ENCODE results near the gene PELO. TPM values are rescaled to one million over a fixed set of nuclear protein-coding genes. Genes with fewer than 3 reads are reported as not detected.

PELO gene
- polyA plus RNA-seq, 1 of the 3 experiments (the other 2 are of a cell fraction): 10.7 TPM

- Histone ChIP-seq H3K9me3 (no peaks in the 10 kb centered on the region), H3K27me3 (ENCODE audit: insufficient read depth) (no peaks in the 10 kb centered on the region), H3K4me3 (ENCODE audit: low read depth in 2 of 2, low read length in 1 of 2) (no peak overlapping the region), H3K36me3 (replicated peaks in 1 of 2; ENCODE audit: control insufficient read depth in 1 of 2, insufficient read depth in 2 of 2, low read length in 1 of 2) (peaks cover 12 to 13% of the 10 kb centered on the region in 2 experiments), H3K27ac (ENCODE audit: low read depth in 2 of 2, low read length in 1 of 2) (peak overlapping the region in 1 of 2 experiments; percentile 62; a peak in 2 of 4 replicates), H2AFZ (ENCODE audit: low read depth) (peak overlapping the region; percentile 61; the same call in 1 of the 2 replicates), H3K9me2 (no peaks in the 10 kb centered on the region), H3K4me1 (ENCODE audit: control insufficient read depth in 1 of 2, insufficient read depth in 2 of 2, low read depth in 1 of 2, low read length in 1 of 2) (peaks cover 0 to 11% of the 10 kb centered on the region in 2 experiments), H3K4me2 (peak overlapping the region; percentile 63), H3K79me2 (ENCODE audit: insufficient read depth) (peaks cover 24% of the 10 kb centered on the region), H3K9ac (peak overlapping the region; percentile 35; the same call in 1 of the 2 replicates), H4K20me1 (ENCODE audit: insufficient read depth) (no peaks in the 10 kb centered on the region), H3F3A (replicated peaks; ENCODE audit: insufficient read depth) (peaks cover 21% of the 10 kb centered on the region)
- 24% methylated on average over 1 of the region's 1 CpG for WGBS (ENCODE audit: low lambda C conversion rate)
- ChIA-PET POLR2A (no interaction called here), CTCF (interaction anchor here (1.7 kb wide), 1 partner anchor 13 kb away, joined by 7 read pairs; no protein-coding TSS in a partner anchor)
- DNase-seq: no peak
- TF ChIP-seq JUND (IDR thresholded peaks at IDR 0.05) (0 out of 2 replicates have a peak, but pooled peaks have one; percentile 15), MAX (IDR thresholded peaks at IDR 0.05; ENCODE audit: low read depth) (no peak)
Observed at GRCh38 chr5:52809884-52810283, 22.2 kb downstream of the PELO start.

GRCh38 chr5:52810426-52810825, 22.7 kb downstream of the PELO start:
- no peaks in the 10 kb centered on the region for H3K9me2 ChIP-seq
- no peaks in the 10 kb centered on the region for H3K27me3 ChIP-seq (ENCODE audit: insufficient read depth)
- H3K9ac ChIP-seq: 0 out of 2 replicates have a peak overlapping the region, but pooled peaks have one; percentile 35
- H2AFZ ChIP-seq (ENCODE audit: low read depth): 0 out of 2 replicates have a peak overlapping the region, but pooled peaks have one; percentile 61
- H3K27ac ChIP-seq (ENCODE audit: low read depth in 2 of 2, low read length in 1 of 2): peak overlapping the region in 1 of 2 experiments; percentile 62; a peak in 2 of 4 replicates
- ChIA-PET POLR2A (no interaction called here), CTCF (interaction anchor here (1.7 to 1.9 kb wide), 2 partner anchors 9 to 13 kb away, joined by 5 to 7 read pairs; no protein-coding TSS in a partner anchor)
- H3K4me3 ChIP-seq (ENCODE audit: low read depth in 2 of 2, low read length in 1 of 2): no peak overlapping the region
- no peaks in the 10 kb centered on the region for H4K20me1 ChIP-seq (ENCODE audit: insufficient read depth)
- H3K79me2 ChIP-seq (ENCODE audit: insufficient read depth): peaks cover 21% of the 10 kb centered on the region
- peak overlapping the region; percentile 63; the same call in 1 of the 2 replicates for H3K4me2 ChIP-seq
- H3K4me1 ChIP-seq (ENCODE audit: control insufficient read depth in 1 of 2, insufficient read depth in 2 of 2, low read depth in 1 of 2, low read length in 1 of 2): peaks cover 0 to 11% of the 10 kb centered on the region in 2 experiments
- H3K9me3 ChIP-seq: no peaks in the 10 kb centered on the region
- peaks cover 7% of the 10 kb centered on the region in 2 experiments for H3K36me3 ChIP-seq (replicated peaks in 1 of 2; ENCODE audit: control insufficient read depth in 1 of 2, insufficient read depth in 2 of 2, low read length in 1 of 2)
- no peak for TF ChIP-seq EP300 (IDR thresholded peaks at IDR 0.05; ENCODE audit: borderline replicate concordance in 1 of 2, low read depth in 1 of 2, low read length in 1 of 2)
- no peak for TF ChIP-seq NRF1 (IDR thresholded peaks at IDR 0.05; ENCODE audit: low read depth, low read length)
- no peak for TF ChIP-seq SIN3A (IDR thresholded peaks at IDR 0.05; ENCODE audit: borderline replicate concordance, low read depth, low read length)
- TF ChIP-seq USF1 (IDR thresholded peaks at IDR 0.05; ENCODE audit: borderline replicate concordance, low read depth): no peak
- TF ChIP-seq CHD2 (IDR thresholded peaks at IDR 0.05; ENCODE audit: low read length, partially characterized antibody): no peak
- TF ChIP-seq MXI1 (IDR thresholded peaks at IDR 0.05; ENCODE audit: low read depth, low read length): no peak
- TF ChIP-seq ELF1 (IDR thresholded peaks at IDR 0.05): no peak
- TF ChIP-seq REST (IDR thresholded peaks at IDR 0.05; ENCODE audit: low read depth, low read length): no peak
- no peak for DNase-seq
- peaks cover 19% of the 10 kb centered on the region for H3F3A ChIP-seq (replicated peaks; ENCODE audit: insufficient read depth)
- WGBS (ENCODE audit: low lambda C conversion rate): 70% methylated on average over 1 of the region's 1 CpG
